RCC 7860 (cell line): ENCODE data around the gene ARMC12.
"Not testable (repeated sequence)": the region's sequence is repeated elsewhere in the genome, so short reads cannot be mapped to it uniquely, and the experiment has no call there.

Experiments used
- DNase-seq: peaks from one replicate; pipeline ENCODE4 v3.0.0-alpha.2; 2015; ENCODE audit warnings: low spot score
- FAIRE-seq: peaks from 2 replicates; lab custom pipeline; 2012; peaks lifted over from hg19 to GRCh38; lab: Jason Lieb, UNC

ARMC12 gene, protein sequence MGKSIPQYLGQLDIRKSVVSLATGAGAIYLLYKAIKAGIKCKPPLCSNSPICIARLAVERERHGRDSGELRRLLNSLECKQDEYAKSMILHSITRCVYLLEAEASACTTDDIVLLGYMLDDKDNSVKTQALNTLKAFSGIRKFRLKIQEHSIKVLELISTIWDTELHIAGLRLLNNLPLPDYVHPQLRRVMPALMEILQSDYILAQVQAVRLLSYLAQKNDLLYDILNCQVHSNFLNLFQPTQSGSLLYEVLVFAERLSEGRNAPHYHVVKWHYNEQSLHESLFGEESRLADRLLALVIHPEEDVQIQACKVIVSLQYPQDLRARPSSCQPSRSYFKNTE

DNA sequence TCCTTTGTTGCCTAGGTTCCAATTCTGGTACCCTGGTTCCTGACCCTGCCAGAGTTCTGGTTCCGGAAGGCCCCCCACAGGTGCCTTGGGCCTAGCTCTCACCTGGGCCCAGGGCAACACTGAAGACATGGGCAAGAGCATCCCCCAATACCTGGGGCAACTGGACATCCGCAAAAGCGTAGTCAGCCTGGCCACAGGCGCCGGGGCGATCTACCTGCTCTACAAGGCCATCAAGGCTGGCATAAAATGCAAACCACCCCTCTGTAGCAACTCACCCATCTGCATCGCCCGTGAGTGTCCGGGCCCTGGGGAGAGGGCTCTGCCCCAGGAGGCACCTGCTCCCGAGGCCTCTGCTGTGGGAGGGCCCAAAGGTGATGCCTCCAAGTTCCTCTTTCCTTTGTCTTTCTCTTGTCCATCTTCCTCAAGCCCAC is at the start of gene ARMC12:
Gene ARMC12, plus strand, starts transcription at position 51 of the 431 bp plus-strand sequence. Its CDS starts 77 bp downstream, at position 128.
- FAIRE-seq = no peak
- DNase-seq = no peak

DNA sequence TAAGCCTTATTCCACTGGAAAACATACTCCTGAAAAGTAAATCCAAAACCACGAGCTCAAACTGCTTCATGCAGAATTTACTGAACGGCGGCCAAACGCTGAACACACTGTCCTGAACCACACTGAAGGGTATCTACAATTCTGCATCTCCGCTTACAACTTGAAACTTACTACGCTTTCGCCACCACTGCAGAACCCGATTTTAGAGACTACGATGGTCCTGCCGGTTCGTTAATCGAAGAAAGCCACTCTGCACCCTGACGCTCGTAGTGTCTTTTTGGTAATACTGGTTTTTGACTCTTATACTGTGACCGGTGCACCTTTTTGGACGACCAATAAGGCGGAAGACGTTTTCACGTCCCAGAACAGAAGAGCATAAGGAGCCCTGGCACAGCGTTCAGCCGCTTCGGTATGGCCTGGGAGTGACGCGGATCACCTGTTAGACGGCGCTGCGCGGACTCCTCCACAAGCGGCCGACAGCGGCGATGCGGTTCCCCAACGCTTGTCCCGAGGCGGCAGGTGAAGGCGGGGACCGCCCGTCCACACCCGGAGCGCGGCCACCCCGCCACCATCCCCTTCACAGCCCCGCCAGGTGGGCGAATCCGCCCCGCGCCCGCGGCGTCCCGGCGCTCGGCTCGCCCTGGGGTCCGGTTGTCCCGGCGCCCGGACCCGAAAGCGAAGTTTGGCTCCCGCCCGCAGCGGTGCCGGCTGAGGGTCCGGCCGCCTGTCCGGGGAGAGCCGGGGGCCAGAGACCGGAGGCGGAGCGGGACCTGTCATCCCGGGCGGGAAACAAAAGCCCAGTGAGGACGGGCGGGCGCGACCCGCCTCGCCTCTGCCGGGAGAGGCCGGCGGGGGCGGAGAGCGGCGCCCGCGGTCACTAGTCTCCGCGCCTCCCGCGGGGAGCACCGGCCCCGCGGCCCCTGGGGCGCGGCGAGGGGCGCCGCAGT is 48.9 kb upstream of the ARMC12 start:
- DNase-seq (peak; percentile 35), FAIRE-seq (no peak)

DNA sequence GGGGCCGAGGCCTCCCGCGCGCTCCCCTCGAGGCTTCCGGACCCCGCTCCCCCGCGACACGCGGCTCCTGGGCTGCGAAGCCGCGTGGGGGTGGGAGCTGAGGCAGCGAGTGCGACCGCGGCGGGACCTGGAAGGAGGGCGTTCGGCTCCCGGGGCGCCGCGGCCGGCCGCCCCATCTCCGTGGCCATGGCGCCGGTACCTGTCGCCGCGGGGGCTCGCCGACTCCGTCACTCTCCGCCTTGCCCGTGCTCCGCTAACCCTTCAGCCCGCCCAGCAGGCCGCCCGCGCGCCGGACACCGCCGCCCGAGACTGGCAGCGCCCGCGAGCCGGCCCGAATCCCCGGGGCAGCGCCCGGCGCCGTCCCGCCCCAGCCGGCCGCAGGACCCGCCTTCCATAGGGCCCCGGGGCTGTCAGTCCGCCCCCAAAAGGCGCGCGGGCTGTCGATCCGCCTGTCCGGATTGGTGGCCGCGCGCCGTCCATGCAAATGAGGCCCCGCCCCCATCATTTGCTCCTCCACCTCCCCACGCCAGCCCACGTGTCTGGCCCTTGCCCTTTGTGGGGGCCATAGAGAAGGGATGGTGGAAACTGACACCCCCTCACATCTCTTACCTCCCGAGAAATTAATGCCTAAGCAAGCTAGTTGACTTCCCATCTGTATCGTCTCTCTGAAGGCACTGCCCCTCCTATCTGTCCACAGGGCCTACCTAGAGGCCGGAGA is 48.1 kb upstream of the ARMC12 start, which contains the start of gene FKBP5:
Gene FKBP5, minus strand, starts transcription at position 311 of the 718 bp plus-strand sequence. CDS start 46,091 bp downstream, outside the sequence.
- no peak for FAIRE-seq
- peak; percentile 69 for DNase-seq

DNA sequence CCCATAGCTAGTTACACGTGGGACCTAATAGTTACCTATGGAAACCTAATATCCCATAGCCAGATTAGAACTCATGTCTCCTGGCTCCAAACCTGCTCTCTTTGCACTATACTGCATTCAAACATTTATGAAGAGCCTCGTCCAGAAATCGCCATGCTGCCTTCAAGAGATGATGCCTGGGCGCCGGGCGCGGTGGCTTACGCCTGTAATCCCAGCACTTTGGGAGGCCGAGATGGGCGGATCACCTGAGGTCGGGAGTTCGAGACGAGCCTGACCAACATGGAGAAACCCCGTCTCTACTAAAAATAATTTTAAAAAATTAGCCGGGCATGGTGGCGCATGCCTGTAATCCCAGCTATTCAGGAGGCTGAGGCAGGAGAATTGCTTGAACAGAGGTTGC is 46.8 kb upstream of the ARMC12 start:
- not testable (repeated sequence) for DNase-seq, FAIRE-seq

DNA sequence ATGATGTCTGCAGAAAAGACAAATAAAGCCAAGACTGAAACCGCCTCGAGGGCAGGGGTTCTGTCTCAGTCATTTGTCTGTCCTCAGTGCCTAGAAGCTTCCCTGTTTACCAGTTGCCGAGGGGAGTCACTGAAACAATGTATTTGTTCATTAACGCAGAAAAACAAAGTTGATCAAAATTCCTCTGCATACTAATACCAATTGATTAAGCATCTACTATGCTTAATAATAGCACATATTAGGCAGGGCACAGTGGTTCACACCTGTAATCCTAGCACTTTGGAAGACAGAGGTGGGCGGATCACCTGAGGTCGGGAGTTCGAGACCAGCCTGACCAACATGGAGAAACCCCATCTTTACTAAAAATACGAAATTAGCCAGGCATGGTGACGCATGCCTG is 46.3 kb upstream of the ARMC12 start:
- DNase-seq = no peak
- no peak for FAIRE-seq

DNA sequence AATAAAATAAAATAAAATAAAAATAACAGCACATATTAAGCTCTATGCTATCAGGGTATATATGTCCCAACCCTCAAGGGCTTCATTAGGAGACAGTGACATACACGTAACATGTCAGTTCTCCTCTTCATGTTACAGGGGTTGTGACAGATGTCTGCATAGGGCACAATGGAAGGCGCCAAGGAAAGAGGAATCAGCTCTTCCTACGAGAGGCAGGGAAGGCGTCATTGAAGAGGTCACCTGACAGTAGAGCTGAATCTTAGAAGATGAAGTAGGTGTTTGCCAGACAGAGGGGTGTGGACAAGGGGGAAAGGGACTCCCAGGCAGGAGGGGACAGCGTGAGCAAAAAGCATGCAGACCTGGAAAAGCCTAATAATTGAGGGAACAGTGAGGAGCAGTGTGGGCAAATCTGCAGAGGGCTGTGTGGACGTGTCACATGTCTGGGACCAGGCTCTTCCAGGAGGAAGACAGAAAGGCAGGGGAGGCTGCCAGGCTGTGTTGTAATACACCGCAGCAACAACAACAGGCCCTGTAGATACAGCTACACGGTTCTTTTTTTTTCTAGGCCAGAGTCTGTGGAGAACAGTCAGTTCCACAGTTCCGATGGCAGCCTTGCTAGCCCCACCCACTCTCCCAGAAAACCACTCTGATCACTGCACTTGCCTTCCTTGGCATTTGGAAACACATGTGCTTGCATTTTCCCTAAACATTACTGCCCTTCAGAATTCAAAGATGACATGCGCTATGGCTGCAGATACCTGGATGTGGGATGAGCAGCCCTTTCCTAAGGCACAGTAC is 45.6 kb upstream of the ARMC12 start:
- no peak for DNase-seq
- no peak for FAIRE-seq

DNA sequence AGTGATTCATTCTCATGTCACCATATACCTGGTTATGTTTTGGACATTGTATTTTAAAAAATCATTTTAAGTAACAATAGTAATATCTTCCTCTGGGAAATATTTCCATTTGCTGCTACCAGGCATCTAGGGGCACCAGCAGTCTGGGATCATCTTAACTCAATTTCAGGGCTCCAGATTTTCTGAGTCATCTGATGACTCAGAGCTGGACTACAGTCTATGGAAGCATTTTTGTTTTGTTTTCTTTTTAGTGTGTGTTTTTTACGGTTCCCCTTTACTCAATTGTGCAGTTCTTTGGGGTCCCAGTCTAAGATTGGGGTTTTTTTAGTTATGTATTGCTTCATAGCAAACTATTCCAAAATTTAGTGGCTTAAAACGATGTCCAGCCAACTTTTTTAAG is 42.4 kb upstream of the ARMC12 start:
- no peak for FAIRE-seq
- no peak for DNase-seq

DNA sequence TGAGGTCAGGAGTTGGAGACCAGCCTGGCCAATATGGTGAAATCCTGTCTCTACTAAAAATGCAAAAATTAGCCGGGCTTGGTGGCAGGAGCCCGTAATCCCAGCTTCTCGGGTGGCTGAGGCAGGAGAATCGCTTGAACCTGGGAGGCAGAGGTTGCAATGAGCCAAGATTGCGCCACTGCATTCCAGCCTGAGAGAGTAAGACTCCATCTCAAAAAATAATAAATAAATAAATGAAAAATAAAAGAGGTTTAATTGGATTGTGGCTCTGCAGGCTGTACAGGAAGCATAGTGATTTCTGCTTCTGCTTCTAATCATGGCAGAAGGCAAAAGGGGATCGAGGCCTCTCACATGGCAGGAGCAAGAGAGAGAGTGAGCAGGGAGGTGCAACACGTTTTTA is 38.4 kb upstream of the ARMC12 start:
- not testable (repeated sequence) for DNase-seq, FAIRE-seq

DNA sequence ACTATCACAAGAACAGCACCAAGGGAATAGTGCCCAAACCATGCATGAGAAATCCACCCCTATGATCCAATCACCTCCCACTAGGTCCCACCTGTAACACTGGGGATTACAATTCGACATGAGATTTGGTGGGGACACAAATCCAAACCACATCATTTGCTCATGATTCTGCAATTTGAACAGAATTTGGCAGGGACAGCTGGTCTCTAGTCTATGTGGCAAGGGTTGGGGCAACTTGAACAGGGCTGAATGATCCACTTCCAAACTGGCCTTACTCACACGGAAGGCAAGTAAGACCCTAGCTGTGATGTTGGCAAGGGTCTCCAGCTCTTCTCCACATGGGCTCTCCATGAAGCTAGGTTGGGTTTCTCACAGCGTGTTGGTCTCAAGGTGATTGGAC is 38.0 kb upstream of the ARMC12 start:
- FAIRE-seq (no peak), DNase-seq (no peak)

DNA sequence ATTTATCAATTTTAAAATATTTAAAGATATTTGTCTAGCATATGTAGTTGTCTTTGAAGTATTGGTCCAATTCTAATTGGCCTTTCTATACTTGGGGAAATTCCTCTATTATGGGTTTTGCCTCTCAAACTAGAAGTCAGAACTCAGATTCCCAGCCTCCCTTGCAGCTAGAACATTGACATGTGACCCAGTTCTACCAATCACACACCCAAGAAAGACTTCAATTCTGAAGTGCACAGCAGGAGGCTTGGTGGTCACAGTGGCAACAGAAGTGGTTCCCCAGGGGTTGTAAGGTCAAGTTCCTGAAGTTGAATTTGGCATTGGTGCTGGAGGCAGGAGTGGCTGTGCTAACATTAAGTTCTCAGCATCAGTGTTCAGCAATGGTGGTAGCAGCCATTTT is 33.3 kb upstream of the ARMC12 start:
- DNase-seq (no peak), FAIRE-seq (no peak)

DNA sequence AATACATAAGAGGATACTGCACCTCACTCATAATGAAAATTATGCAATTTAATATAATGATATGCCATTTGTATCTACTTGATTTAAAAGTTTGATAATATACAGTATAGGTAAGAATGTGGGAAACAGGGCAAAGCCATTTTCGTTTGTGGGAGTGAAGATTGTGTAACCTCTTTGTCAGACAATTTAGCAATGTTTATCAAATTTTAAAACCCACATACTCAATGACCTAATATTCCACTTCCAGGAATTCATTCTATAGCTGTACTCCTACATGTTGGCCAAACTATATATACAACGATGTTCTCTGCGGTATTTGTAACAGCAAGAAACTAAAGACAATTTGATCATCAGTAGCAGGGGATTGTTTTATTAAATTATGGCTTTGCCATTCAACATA is 30.4 kb upstream of the ARMC12 start:
- no peak for FAIRE-seq
- DNase-seq = no peak

DNA sequence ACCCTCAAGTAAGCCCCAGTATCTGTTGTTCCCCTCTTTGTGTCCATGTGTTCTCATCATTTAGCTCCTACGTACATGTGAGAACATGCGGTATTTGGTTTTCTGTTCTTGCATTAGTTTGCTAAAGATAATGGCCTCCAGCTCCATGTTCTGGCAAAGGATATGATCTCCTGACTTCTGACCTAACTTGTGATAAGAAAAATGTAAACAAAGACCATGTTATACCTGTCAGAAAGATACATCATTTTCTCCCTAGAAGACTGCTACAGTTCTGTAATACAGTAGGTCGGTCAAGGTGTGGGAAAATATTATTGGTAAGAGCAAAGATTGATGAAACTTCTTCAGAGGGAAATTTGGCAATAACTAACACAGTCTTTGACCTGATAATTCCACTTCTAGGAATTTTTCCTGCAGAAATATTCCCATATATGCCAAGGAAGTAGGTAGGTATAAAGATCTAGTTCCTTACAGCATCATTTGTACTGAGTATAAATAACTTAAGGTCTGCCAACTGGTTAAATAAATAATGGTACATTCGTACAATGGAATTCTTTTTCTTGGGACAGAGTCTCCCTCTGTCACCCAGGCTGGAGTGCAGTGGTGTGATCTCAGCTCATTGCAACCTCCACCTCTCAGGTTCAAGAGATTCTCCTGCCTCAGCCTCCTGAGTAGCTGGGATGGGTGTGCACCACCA is 29.0 kb upstream of the ARMC12 start:
- FAIRE-seq = no peak
- DNase-seq = no peak

DNA sequence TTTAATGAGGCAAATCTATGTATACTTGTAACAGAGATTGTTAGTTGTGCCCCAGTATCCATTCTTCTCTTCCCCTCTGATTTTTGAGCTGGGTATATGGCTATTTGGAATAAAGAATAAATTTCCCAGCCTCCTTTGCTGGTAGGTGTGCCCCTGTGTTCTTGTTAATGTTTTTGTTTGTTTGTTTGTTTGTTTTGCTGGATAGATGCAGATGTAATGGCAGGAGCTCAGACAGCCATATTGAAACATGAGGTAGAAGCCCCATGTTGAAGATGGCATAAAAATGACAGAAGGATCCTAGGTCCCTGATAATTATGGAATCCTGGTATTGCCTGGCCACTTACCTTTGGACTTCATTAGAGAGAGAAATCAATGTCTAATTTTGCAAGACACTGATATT is 28.2 kb upstream of the ARMC12 start:
- no peak for FAIRE-seq

DNA sequence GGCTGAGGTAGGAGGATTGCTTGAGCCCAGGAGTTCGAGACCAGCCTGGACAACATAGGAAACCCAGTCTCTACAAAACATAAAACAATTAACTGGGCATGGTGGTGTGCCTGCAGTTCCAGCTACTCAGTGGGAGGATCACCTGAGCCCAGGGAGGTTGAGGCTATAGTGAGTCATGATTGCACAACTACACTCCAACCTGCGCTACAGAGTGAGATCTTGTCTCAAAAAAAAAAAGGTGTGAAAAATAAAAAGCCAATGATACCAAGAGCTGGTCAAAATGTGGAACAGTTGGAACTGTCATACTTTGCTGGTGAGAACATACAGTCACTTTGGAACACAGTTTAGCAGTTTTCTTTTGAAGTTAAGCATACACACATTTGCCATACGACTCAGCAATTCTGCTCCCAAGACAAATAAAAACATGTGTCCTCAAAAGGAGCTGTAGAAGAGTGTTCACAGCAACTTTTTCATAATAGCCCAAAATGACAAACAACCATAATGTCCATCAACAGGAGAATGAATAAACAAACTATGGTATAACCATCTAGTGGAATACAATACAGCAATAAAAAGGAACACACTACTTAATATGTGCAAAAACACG is 26.5 kb upstream of the ARMC12 start:
- no peak for DNase-seq
- FAIRE-seq = no peak

More for the DNA sequence above, 28.2 kb upstream of the ARMC12 start:
- no peak for DNase-seq

DNA sequence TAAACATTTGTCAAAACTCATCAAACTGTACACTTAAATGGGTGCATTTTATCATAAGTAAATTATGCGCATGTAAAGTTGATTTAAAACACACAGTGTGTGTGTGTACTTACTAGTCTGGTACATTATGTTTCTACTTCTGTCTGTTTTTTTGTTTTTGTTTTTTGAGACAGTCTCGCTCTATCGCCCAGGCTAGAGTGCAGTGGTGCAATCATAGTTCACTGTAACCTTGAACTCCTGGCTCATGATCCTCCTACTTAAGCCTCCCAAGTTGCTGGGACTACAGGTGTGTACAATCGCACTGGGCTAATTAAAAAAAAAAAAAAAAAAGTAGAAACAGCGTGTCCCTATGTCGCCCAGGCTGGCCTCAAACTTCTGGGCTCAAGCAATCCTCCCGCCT is 25.1 kb upstream of the ARMC12 start:
- no peak for FAIRE-seq
- DNase-seq = no peak

DNA sequence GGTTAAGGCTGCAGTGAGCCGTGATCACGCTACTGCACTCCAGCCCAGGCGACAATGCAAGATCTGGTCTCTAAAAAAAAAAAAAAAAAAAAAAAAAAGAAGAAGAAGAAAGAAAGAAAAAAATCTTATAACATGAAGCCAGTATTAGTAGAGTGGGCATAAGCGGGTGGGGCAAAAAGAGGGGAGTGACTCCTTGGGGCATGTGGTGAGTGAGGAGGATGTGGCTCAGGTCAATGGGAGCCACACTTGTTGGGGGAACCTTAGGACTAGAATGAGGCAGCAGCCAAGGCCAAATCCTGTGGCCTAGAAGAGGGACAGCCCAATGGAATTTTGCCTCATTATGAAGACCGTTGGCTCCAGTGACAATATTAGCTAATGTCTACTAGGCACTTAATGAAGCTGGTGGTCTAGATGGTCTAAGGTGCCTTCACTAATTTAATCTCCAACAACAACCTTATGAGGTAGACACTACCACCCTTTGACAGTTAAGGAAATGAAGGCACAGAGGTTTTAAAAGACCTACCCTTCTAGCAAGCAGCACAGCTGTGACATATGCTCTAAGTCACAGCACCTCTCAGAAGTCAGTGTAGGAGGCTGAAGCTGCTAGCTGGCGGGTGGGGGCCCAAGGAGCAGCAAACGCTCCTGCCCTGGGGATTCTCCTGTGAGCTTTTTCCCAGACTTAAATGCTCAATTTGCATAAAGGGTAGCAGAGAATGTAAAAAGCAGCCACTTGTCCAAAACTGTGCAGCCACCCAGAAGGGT is 23.6 kb upstream of the ARMC12 start:
- no peak for FAIRE-seq

DNA sequence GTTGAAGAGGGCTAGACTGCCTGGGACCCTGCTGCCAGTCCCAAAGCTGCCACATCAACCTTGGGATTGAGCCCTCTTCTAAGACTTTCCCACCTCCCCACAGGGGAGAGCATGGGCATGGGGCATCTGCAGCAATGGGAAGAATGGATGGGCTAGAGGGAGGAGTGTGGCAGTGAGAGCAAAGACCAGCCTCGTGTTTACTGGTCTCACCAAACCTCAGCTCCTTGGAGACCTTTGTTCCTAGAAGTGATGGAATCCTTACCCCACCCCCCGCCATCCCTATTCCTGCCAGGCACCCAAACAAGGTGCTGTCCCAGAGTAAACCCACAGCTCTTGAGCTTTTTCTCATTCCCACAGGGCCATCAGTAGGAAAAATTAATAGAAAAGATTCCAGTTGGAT is 20.0 kb upstream of the ARMC12 start:
- no peak for DNase-seq
- no peak for FAIRE-seq

More for the DNA sequence above, 23.6 kb upstream of the ARMC12 start:
- DNase-seq = no peak
